ENCODE measurements around the gene PHF21A. TPM values are rescaled to one million over a fixed set of nuclear protein-coding genes. Genes with fewer than 3 reads are reported as not detected.

The PHF21A gene
- total and polyA plus RNA-seq, 2 of the 13 experiments (the other 11 are each of a cell fraction or from before 2014, with no cell fraction given): 4.1 to 34.6 TPM

GRCh38 chr11:45993531-45994001, 127.7 kb downstream of the PHF21A start:
- Histone ChIP-seq H4K20me1 (ENCODE audit: insufficient read depth, low read length) (no peaks in the 10 kb centered on the region), H3K4me1 (ENCODE audit: insufficient read depth, low read length) (no peaks in the 10 kb centered on the region), H3K9me3 (ENCODE audit: low read length) (no peaks in the 10 kb centered on the region), H2AFZ (ENCODE audit: low read length) (no peak overlapping the region), H3K79me2 (ENCODE audit: insufficient read depth, low read length) (no peaks in the 10 kb centered on the region), H3K9ac (ENCODE audit: insufficient read depth, low read depth, low read length) (no peak overlapping the region), H3K27ac (ENCODE audit: extremely low read length, insufficient read depth, low read length) (no peak overlapping the region), H3K36me3 (replicated peaks in 1 of 2; ENCODE audit: control insufficient read depth in 1 of 2, insufficient read depth in 2 of 2, low read length in 2 of 2) (no peaks in the 10 kb centered on the region; a peak in 1 of 5 replicates), H3K4me3 (replicated peaks in 1 of 3; ENCODE audit: insufficient read depth in 1 of 3, low read depth in 2 of 3, low read length in 3 of 3) (no peak overlapping the region), H3K4me2 (ENCODE audit: low read depth, low read length) (no peak overlapping the region), H3K27me3 (ENCODE audit: control insufficient read depth in 1 of 2, insufficient read depth in 2 of 2, low read length in 2 of 2) (no peaks in the 10 kb centered on the region)
- CTCF ChIA-PET (ENCODE audit: low intra/inter-chr PET ratio, low total read pairs): no interaction called here
- FAIRE-seq (no peak), DNase-seq (ENCODE audit: low spot score) (no peak), ATAC-seq (no peak)
- in situ Hi-C loops (cut with HindIII; ENCODE audit: extremely low pct_ligation_motif_present, low pct_unique_long_range_greater_than_20kb): no loop called here
- POLR2A ChIA-PET: no interaction called here
- intact Hi-C loops (cut with micrococcal nuclease; ENCODE audit: unreplicated experiment): no loop called here
- no TSS peak for BruUV-seq (replicated peaks)
- WGBS (ENCODE audit: low lambda C conversion rate): 89% methylated on average over 6 of the region's 6 CpGs
- TF ChIP-seq PHF21A (CRISPR knock-in tag; IDR thresholded peaks at IDR 0.05): no peak
- TF ChIP-seq, protein P1, sequence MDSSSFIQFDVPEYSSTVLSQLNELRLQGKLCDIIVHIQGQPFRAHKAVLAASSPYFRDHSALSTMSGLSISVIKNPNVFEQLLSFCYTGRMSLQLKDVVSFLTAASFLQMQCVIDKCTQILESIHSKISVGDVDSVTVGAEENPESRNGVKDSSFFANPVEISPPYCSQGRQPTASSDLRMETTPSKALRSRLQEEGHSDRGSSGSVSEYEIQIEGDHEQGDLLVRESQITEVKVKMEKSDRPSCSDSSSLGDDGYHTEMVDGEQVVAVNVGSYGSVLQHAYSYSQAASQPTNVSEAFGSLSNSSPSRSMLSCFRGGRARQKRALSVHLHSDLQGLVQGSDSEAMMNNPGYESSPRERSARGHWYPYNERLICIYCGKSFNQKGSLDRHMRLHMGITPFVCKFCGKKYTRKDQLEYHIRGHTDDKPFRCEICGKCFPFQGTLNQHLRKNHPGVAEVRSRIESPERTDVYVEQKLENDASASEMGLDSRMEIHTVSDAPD (CRISPR knock-in tag; IDR thresholded peaks at IDR 0.05): no peak
- TF ChIP-seq, protein P2, sequence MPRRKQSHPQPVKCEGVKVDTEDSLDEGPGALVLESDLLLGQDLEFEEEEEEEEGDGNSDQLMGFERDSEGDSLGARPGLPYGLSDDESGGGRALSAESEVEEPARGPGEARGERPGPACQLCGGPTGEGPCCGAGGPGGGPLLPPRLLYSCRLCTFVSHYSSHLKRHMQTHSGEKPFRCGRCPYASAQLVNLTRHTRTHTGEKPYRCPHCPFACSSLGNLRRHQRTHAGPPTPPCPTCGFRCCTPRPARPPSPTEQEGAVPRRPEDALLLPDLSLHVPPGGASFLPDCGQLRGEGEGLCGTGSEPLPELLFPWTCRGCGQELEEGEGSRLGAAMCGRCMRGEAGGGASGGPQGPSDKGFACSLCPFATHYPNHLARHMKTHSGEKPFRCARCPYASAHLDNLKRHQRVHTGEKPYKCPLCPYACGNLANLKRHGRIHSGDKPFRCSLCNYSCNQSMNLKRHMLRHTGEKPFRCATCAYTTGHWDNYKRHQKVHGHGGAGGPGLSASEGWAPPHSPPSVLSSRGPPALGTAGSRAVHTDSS (CRISPR knock-in tag; conservative IDR thresholded peaks at IDR 0.05): no peak
- TF ChIP-seq SALL2 (CRISPR knock-in tag; IDR thresholded peaks at IDR 0.05): no peak
- no peak for TF ChIP-seq MBNL3 (CRISPR knock-in tag; conservative IDR thresholded peaks at IDR 0.05)
- no peak for TF ChIP-seq RFXAP (CRISPR knock-in tag; IDR thresholded peaks at IDR 0.05; ENCODE audit: borderline replicate concordance)
- TF ChIP-seq ZNF547 (CRISPR knock-in tag; IDR thresholded peaks at IDR 0.05): no peak
- TF ChIP-seq SOX5 (CRISPR knock-in tag; IDR thresholded peaks at IDR 0.05; ENCODE audit: borderline replicate concordance): no peak
